ENCODE data around the gene UNC13A. TPM values are rescaled to one million over a fixed set of nuclear protein-coding genes. Genes with fewer than 3 reads are reported as not detected.

Gene UNC13A
- total RNA-seq, 1 donor from 2014 or later, result 1.2 TPM

DNA sequence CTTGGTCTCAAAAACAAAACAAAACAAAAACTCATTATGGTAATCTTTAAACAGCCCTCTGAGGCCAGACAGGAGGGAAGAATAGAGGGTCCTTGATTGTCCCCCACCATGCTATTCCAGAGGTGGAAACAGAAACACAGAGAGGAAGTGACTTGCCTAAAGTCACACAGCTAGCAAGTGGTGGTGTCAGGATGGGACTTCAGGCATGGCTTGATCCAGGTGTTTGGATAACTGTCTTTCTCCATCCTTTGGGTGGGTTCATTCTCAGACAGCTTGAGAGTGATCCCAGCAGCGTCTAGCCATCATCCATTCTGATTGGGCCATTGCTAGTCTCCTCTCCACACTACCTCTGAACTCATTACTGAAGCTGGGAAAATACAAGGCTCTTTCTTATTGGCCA, 120.2 kb downstream of the UNC13A start:
- peaks cover 11% of the 10 kb centered on the region for H3K36me3 Mint-ChIP-seq (ENCODE audit: low read depth, unreplicated experiment)
- DNase-seq (ENCODE audit: low read depth) (no peak), FAIRE-seq (no peak)
- no peaks in the 10 kb centered on the region for H3K9me3 ChIP-seq (ENCODE audit: insufficient read depth, low read depth, low read length)
- H3K4me1 Mint-ChIP-seq (ENCODE audit: low read depth, unreplicated experiment), result no peaks in the 10 kb centered on the region
- peaks cover 4% of the 10 kb centered on the region for H3K4me1 ChIP-seq (ENCODE audit: insufficient read depth, low read length)
- H3K9ac ChIP-seq (ENCODE audit: low read length), result no peak overlapping the region
- H3K4me3 ChIP-seq (ENCODE audit: insufficient read depth, low read depth, low read length), result no peak overlapping the region
- no peak overlapping the region for H2AFZ ChIP-seq (ENCODE audit: low read depth, low read length)
- no peak overlapping the region for H3K27ac ChIP-seq (ENCODE audit: low read depth, low read length)
- no peak overlapping the region for H3K4me3 Mint-ChIP-seq (ENCODE audit: unreplicated experiment)
- no peaks in the 10 kb centered on the region for H3K27me3 ChIP-seq (ENCODE audit: insufficient read depth, low read length)
- peaks cover 6% of the 10 kb centered on the region for H3K79me2 ChIP-seq (ENCODE audit: insufficient read depth, low read length)
- H4K20me1 ChIP-seq (ENCODE audit: insufficient read depth, low read length), result peaks cover 13% of the 10 kb centered on the region
- no peak overlapping the region for H3K27ac Mint-ChIP-seq (ENCODE audit: unreplicated experiment)
- H3K9me3 Mint-ChIP-seq (ENCODE audit: unreplicated experiment), result no peaks in the 10 kb centered on the region
- no peaks in the 10 kb centered on the region for H3K27me3 Mint-ChIP-seq (ENCODE audit: low read depth, unreplicated experiment)
- no peak overlapping the region for H3K4me2 ChIP-seq (ENCODE audit: low read length)
- TF ChIP-seq CTCF (IDR thresholded peaks at IDR 0.05; ENCODE audit: insufficient read depth, low read depth, low read length) (no peak), EZH2 (IDR thresholded peaks at IDR 0.05; ENCODE audit: insufficient read depth, low read length) (no peak)
- peaks cover 39% of the 10 kb centered on the region for H3K36me3 ChIP-seq (ENCODE audit: insufficient read depth, low read length)

DNA sequence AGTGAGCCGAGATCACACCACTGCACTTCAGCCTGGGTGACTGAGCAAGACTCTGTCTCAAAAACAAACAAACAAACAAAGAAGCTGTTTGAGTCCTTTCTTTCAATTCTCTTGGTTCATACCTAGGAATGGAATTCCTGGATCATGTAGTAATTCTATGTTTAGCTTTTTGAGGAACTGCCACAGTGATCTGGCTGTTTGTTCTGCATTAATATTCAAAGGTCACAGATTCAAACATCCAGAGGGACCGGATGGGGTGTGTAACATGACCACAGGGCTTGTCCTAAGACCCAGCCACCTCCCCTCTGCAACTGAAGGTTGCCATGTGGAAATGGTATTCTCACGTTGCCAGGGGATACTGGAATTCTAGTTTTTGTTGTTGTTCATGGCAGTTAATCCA, 122.5 kb downstream of the UNC13A start:
- FAIRE-seq (no peak), DNase-seq (ENCODE audit: low read depth) (no peak)
- peaks cover 16% of the 10 kb centered on the region for H3K79me2 ChIP-seq (ENCODE audit: insufficient read depth, low read length)
- TF ChIP-seq CTCF (IDR thresholded peaks at IDR 0.05; ENCODE audit: insufficient read depth, low read depth, low read length), result no peak
- no peak for TF ChIP-seq EZH2 (IDR thresholded peaks at IDR 0.05; ENCODE audit: insufficient read depth, low read length)
- Mint-ChIP-seq H3K4me1 (ENCODE audit: low read depth, unreplicated experiment) (peaks cover 2% of the 10 kb centered on the region), H3K27me3 (ENCODE audit: low read depth, unreplicated experiment) (no peaks in the 10 kb centered on the region), H3K4me3 (ENCODE audit: unreplicated experiment) (no peak overlapping the region), H3K27ac (ENCODE audit: unreplicated experiment) (no peak overlapping the region), H3K9me3 (ENCODE audit: unreplicated experiment) (no peaks in the 10 kb centered on the region), H3K36me3 (ENCODE audit: low read depth, unreplicated experiment) (peaks cover 8% of the 10 kb centered on the region)
- no peaks in the 10 kb centered on the region for H3K27me3 ChIP-seq (ENCODE audit: insufficient read depth, low read length)
- peaks cover 4% of the 10 kb centered on the region for H3K4me1 ChIP-seq (ENCODE audit: insufficient read depth, low read length)
- H4K20me1 ChIP-seq (ENCODE audit: insufficient read depth, low read length), result peaks cover 17% of the 10 kb centered on the region
- H3K36me3 ChIP-seq (ENCODE audit: insufficient read depth, low read length), result peaks cover 27% of the 10 kb centered on the region
- no peak overlapping the region for H3K4me2 ChIP-seq (ENCODE audit: low read length)
- H3K9me3 ChIP-seq (ENCODE audit: insufficient read depth, low read depth, low read length), result no peaks in the 10 kb centered on the region
- H2AFZ ChIP-seq (ENCODE audit: low read depth, low read length), result no peak overlapping the region
- H3K9ac ChIP-seq (ENCODE audit: low read length), result peak overlapping the region; percentile 23
- H3K4me3 ChIP-seq (ENCODE audit: insufficient read depth, low read depth, low read length), result no peak overlapping the region
- no peak overlapping the region for H3K27ac ChIP-seq (ENCODE audit: low read depth, low read length)

- Histone ChIP-seq H3K27me3 (ENCODE audit: insufficient read depth, low read length) (no peaks in the 10 kb centered on the region), H3K4me3 (ENCODE audit: insufficient read depth, low read depth, low read length) (no peak overlapping the region), H3K27ac (ENCODE audit: low read depth, low read length) (no peak overlapping the region), H3K4me2 (ENCODE audit: low read length) (no peak overlapping the region), H2AFZ (ENCODE audit: low read depth, low read length) (no peak overlapping the region), H3K4me1 (ENCODE audit: insufficient read depth, low read length) (peaks cover 10% of the 10 kb centered on the region), H3K79me2 (ENCODE audit: insufficient read depth, low read length) (peaks cover 16% of the 10 kb centered on the region), H3K9me3 (ENCODE audit: insufficient read depth, low read depth, low read length) (no peaks in the 10 kb centered on the region), H3K36me3 (ENCODE audit: insufficient read depth, low read length) (peaks cover 23% of the 10 kb centered on the region), H4K20me1 (ENCODE audit: insufficient read depth, low read length) (peaks cover 17% of the 10 kb centered on the region), H3K9ac (ENCODE audit: low read length) (no peak overlapping the region)
- Mint-ChIP-seq H3K4me1 (ENCODE audit: low read depth, unreplicated experiment) (peaks cover 4% of the 10 kb centered on the region), H3K27me3 (ENCODE audit: low read depth, unreplicated experiment) (no peaks in the 10 kb centered on the region), H3K4me3 (ENCODE audit: unreplicated experiment) (no peak overlapping the region), H3K36me3 (ENCODE audit: low read depth, unreplicated experiment) (peaks cover 13% of the 10 kb centered on the region), H3K9me3 (ENCODE audit: unreplicated experiment) (no peaks in the 10 kb centered on the region), H3K27ac (ENCODE audit: unreplicated experiment) (no peak overlapping the region)
- FAIRE-seq (no peak), DNase-seq (ENCODE audit: low read depth) (no peak)
- TF ChIP-seq EZH2 (IDR thresholded peaks at IDR 0.05; ENCODE audit: insufficient read depth, low read length), result no peak
- TF ChIP-seq CTCF (IDR thresholded peaks at IDR 0.05; ENCODE audit: insufficient read depth, low read depth, low read length), result no peak
These were observed 123.4 kb downstream of the UNC13A start for GRCh38 chr19:17564781-17565180.
